Tongue (tissue), 2 donors: ENCODE data around the gene C10orf95. TPM values are rescaled to one million over a fixed set of nuclear protein-coding genes. Genes with fewer than 3 reads are reported as not detected.

Source experiments
- DNase-seq: peaks from one replicate; pipeline ENCODE4 v3.0.0-alpha.2; 2015
- total RNA-seq: library from RNA; depleted of rRNA; stranded (reverse); fragments of >200 nt; gene quantifications from one replicate; pipeline ENCODE4 v1.2.3, GENCODE V29; 2014

The C10orf95 gene
- total RNA-seq, 1 donor from 2014 or later: not detected

DNA sequence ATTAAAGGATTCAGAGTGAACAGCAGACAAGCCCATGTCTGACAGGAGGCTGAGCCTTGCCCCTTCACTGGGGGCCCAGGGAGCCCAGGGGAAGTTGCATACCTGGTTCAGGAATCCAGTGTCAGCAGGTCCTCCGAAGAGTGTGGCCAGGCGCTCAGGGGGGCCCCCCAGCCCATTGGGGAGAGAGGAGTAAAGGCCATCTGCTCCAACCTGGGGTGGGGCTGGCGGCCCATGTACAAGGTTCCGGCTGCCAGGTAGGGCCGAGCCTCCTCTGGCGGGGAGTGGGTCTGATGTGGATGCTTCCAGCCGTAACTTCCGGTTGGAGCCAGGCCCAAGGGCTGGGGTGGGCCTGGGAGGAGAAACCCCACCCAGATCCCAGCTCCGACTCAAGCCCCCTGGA lies 35.1 kb downstream of the C10orf95 start:
- no peak for DNase-seq

DNA sequence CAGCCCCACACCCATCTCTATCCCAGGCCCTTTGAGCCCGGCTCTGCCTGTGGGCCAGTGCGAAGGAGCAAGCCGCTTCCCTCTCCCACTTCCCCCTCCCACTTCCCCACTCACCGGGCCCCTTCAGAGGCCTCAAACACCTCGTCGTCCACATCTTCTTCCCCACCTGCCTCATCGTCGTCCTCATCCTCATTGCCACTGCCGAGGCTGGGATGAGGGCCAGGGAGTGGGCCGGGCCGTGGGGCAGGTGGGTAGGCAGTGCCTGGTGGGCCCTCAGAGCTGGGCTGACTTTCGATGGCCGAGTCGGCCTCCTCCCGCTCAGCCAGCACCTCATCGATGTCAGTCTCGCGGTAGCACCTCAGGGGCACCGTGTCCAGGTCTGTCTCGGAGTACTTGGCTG lies 36.6 kb downstream of the C10orf95 start:
- DNase-seq: no peak

DNA sequence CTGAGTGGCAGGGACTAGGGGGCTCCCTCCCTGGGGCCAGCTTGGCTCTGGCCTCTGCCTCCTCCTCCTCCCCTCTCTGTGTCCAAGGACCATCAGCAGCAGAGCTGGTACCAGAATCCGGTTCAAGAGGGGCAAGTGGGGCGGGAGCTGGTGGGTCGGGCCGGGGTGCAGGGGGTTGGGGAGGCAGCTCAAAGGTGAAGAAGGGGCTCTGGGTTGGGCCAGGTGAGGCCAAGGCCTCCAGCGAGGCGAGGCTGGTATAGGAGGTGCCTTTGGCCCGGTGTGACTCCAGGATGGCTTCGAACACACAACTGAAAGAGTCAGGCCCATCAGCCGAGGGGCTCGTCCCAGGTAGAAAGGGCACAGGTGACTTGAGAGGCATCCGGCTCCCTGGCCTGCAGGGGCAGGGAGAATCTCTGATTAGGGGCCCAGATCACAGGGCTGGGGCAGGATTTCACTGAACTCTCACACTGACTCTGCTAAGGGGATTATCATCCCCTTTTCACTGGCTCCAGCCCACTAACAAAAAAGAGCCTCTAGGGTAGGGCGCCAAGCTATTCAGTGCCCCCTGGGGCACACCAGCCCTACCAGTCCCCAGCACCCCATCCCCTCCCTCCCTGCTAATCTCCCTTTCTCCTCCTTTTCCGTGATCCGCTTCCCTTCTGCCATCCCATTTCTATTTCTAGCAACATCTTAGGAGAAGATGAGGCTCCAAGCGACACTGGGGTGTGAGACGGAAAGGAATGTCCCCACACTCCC lies 37.4 kb downstream of the C10orf95 start:
- no peak for DNase-seq

DNA sequence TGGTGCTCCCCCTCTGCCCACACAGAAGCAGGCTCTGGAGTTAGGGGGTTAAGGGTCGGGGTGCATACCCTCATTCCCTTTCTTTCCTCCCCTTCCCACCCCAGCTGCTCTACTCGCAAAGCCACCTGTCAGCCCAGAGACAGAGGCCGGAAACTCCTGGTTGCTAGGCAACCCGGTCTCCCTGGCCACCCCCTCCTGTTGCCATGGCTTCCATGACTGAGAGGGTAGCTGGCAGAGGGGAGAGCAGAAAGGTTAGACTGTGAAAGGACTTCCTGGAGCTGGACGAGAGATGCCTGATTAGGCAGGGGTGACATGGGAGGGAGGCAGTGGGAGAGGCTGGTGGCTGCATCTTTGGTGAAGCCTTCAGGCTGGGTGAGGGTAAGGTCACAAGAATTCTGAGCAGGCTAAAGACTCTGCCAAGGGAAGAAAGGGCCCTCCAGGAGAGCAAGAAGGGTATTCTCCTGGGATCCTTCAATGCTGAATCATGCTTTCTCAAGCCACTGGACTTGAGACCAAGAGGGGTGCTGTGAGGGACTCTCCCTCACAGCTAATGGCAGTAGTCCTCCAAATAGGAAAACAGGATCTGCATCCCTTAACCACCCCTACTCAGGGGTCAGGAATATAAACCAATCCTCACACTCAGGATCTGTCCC lies 38.2 kb downstream of the C10orf95 start:
- DNase-seq: no peak

DNA sequence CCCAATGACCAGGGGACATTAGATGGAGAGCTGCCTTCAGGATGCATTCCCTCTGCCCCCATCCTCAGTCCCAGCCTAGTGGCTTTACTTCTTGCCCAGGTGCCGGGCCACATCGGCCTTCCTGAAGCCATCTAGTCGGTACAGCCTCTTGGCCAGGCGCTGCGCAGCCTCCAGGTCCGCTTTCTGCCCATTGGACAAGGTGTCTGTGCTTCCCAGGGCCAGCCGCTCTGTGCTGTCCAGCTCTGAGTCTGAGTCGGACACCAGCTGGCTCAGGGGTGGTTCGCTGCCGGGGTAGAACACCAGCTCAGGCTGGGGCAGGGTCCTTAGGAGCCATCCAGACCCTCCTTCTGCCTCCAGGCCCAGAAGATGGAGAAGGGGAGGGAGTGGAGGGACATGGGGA lies 39.0 kb downstream of the C10orf95 start:
- DNase-seq: no peak

DNA sequence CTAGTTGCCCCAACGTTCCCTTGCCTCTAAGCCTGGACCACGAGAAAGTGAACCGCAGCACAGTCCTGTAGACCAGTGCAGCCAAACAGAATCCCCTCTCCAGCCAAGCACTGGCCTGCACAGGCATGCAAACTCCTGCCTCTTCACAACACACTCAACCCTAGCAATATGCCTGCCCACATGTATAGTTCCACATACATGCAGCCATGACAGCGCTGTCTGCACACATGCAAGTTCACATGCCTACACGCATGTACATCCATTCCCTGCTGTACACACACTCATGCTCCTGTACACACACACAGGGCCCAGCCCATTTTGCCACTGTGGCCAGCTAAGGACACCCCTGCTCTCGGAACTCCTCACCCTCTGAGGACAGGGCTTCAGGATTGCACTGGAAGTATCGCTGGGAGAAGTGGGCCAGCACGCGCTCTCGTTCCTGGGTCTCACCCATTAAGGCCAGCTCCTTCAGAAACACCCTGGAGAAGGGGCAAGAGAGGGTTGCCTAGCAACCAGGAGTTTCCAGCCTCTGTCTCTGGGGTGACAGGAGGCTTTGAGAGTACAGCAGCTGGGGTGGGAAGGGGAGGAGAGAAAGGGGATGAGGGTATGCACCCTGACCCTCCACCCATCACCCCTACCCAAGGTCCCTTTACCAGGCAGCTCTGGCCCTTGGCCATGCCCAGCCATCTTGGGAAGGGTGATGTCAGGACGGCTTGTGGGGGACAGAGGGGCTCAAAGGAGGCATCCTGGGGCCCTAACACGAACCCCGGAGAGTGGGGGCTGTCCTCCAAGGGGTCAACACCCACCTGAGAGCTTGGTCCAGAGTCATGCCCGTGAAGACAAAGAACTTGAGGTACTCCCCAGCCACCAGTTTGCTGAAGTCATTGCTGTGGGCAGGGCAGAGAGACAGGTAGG lies 39.7 kb downstream of the C10orf95 start:
- DNase-seq: no peak

DNA sequence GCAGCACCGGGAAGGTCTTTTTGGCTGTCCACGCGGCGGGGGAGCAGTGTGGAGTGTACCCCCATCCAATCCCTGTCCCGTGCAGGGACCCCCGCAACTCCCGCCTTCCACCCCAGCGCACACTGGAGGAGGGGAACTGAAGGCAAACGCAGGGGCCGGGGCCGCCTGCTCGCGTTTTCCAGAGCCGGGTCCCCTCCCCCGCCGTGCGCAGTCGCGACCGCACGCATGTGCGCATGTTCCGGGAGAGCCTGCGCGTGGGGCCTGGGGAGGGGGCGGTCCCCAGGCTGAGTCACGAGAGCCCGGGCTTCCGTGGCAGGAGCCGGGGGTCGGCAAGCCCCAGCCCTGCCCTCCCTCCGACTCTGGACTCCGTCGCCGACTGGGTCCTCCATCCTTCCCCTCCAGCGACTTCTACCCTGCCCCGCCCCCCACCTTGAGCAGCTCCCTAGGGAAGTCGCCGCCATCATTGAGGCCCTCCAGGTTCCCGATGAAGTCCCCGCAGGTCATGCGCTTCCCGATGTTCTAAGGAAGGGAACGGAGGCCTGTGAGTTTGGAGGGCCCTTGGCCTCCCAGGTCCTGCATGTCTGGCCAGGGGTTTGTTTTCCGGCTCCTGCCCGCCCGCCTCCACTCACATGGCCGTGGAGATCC lies 40.8 kb downstream of the C10orf95 start:
- DNase-seq: peak; percentile 74

DNA sequence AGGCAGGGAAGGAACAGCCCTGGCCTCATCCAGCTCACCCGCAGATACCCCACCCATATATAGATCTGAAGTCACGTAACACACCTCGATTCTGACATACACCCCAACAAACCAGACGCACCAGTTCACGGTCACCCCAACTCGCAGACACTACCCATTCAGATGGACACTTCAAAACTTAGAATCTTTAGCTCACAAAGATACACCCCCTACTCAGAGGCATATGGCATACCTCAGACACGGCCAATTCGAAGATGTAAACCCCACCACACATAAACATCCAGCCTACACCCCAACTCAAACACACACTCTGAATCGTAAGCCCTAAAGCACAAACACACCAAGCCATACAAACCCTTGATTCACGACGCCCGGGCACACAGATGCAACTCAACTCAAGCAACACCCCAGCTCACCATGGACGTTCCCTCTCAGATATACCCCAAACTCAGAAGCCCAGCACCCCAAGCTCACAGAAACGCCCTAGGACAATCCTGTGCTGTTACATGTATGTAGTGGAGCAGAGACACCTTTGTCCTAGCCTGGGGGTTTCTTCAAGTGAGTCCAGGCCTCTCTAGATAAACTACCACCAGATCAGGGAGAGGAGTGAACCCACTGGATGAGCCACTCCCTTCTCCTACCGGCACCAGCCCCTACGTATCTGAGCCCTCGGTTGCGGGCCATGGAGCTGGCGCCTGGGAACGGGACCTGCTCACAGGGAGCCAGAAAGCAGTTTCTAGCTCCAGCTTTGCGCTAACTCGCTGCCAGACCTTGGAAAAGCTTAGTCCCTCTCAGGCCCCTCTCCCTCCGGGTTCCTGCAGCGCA lies 41.5 kb downstream of the C10orf95 start:
- peak; percentile 46 for DNase-seq

DNA sequence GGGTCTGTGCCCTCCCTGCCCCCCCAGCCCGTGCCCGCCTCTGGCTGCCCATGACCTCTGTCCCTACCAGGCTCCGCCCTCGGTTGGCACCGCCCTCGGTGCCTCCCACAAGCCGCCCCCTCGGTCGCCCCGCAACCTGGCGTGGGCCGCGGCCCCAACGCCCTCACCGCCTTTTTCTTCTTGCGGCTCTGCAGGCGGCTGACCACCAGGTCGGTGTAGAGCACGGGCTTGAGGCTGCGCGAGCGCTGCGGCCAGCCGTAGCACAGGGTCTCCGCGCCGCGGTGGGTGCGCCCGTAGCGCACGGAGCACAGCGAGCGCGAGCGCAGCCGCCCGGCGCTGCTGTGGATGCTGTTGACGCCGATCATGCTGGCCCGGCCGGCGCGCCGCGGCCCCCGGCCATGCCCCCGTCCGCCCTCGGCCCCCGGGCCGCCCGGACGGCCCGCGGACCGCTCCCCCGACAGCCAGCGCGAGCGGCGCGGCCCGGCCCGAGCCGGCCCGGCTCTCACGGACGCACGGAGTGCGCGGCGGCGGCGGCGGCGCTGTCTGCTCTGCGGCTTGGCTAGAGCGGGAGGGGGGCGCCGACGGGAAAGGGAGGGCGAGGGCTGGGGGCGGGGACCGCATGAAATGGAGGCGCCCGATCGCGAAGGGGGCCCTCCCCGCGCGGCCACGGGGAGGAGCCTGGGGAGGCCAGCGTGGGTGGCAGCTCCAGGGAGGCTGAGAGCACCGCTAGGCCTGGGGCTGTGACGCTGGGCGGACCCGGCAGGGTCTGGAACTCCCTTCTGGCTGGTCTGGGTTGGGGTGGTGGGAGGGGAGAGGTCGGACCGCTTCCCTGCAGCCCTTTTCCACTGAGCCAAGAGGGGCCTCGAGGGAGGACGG lies 42.4 kb downstream of the C10orf95 start:
- DNase-seq: peak; percentile 81

DNA sequence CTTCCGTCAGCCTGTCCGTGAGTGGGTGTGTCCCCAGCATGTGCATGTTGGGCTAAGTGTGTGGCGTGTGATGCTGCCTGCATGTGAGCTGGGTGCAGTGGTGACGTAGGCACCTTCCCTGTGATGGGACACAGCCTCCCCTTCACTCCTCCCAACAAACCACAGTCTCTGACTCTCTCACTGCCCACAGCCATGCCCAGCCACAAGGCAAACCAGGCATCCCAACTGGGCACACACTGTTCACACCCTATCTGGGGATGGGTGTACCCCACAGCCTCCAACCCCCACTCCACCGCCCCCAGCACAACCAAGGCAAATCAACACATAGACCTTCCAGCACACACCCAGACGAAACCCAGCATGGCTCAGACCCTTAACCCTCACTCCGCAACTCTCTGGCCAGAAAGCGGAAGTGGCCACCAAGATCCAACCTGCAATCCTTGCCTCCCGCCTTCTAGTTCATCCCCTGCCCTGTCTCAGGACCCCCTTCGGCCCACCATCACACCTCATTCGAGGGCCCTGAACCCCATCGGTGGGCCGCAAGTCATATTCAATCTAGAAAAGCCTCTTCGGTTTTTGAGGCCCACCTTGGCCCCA lies 43.1 kb downstream of the C10orf95 start:
- no peak for DNase-seq

DNA sequence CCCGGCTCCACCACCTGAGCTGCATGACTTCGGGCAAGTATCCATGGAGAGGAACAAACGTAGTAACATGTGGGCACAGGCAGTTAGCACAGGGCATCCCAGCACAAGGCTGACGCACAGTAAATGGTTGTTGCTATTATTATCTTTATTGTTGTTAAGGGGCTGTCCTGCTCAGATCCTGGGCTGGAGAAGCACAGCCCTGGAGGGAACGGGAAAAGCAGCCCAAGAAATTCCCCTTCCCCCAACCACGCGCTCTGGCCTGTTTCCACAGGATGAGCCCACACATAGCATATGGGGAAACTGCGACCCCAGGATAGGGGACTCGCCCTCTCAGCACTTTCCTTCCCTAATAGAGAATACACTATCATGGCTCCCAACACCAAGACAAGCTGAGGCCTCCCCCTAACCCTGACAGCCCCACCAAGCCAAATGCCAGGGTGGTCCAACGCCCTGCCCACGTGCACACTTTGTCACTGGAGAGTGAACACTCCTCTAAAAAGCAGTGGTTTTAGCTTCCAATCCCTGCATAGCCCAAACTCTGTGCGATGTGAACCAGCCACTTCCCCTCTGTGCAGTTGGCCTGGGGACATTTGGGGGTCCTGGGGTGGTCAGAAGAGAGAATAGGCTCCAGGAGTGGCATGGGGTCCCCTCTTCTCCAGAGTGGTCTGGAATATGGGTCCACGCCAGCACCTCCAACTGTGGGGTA lies 43.8 kb downstream of the C10orf95 start:
- DNase-seq: no peak

DNA sequence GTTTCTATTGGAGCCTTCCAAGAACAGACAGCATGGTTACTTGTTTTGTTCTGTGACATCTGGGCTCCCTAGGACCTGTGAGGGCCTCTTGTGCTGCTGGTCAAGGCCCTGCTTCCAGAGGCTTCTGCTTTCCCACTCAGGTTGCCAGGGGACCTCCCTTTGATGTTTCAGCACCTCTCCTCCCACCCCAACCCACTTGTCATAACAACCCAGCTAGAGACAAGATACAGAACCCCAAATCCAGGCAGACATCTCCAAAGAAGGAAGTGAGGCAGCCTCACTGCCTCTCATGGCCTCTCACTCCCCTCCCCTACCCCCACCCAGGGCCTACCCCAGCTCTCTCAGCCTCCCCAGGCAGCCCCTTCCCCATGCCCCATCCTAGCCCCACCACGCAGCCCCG lies 44.5 kb downstream of the C10orf95 start:
- no peak for DNase-seq

DNA sequence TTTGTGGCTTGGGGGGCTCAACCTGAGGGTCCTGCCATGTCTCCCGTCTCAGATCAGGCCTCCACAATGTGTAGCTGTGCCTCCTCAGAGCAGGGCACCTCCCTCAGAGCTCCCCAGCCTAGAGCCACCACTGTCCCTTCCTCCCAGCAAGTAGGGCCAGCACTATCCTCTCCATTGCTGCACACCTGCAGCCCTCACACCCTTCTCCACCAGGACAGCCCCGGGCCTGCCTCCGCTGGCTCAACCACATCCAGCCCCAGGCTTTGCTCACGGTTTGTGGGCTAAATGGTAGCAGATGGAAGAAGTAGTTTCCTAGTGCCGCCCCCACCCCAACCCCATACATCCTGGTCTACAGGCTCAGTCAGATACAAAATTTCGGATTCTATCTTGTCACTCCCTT lies 45.7 kb downstream of the C10orf95 start:
- DNase-seq: no peak

DNA sequence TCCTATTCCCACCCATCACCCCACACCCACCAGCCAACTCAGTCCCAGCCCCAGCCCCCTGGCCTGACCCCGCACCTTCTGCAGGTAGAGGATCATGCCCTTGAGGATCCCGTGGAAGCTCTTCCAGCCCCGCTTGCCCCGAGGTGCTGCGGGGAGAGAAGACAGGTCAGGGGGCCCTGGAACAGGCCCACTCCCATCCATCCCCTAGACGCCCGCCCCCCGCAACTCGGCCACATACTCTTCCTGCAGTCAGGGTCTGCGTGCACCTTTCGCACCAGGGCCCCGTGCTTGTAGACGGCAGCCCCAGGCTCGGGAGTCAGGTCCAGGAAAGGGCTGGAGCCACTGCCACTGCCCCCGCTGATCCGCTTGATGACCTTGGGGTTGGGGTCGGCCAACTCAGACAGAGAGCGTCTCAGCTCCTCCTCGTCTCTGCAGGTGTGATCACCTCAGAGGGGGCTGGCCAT lies 46.2 kb downstream of the C10orf95 start:
- no peak for DNase-seq

DNA sequence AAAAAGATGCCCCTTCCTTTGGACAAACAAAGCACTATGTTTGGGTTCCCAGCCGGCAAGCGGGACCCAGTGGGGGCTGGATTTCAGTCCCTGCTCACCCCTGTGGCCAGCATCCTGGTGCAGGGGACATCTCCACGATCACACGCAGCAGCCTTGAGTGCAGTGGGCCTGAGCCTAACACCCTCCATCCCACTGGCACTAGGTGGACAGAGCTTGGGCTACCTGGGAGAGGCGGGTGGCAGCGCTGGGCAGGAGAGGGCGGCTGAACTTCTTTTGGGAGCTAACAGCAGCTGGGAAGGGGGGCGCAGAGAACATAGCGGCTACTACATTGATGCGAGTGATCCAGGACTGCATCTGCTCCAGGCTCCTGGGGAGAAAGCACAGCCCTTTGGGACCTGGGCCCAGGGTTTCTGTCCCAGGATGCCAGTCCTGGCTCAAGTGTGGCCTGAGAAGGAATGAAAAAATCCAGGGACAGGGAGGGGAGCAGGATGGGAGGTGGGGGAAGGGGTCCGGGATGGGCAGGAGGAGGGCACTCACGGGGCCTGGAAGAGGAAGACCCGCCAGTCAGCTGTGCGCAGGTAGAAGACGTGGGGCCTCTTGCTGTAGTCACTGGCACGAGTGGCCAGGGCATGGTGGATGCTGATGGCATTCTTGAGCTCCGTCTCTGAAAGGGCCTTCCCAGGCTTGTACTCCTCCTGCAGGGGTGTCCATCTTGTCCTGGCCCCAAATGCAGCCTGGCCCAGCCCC lies 46.8 kb downstream of the C10orf95 start:
- no peak for DNase-seq

DNA sequence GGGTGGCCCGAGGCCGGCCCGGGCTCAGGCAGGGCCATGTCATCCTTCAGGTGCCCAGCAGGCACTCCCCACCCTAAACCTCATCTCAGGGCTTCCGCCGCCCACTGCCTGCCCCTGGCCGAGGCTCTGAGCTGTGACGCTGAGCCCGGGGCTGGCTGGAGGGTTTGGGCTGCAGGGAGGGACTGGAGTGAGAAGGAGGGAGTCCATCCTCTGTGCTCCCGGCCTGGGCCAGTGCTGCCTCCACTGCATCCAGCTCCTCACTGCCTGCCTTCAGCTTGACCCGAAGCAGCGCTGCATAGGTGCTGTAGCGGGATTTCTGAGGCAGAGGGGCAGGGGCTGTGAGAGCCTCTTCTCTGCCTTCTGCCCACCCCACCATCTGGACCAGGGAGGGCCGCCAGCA lies 48.2 kb downstream of the C10orf95 start:
- no peak for DNase-seq

DNA sequence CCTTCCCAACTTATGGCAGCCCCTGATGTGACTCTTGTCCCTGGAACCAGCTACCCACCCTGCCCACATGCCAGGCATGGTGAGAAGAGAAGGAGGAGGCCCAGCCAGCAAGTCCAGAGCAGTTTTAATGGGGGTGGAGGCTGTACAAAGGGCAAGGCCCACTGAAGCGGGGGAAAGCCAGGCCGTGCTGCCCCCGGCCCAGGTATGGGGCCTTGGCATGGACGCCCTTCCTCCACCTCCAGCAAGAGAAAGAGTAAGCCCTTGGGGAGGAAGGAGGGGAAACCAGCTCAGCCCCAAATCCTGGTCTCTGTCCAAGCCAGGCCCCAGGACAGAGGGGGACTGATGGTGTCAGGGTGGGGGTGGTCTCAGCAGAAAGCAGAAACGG lies 48.8 kb downstream of the C10orf95 start:
- no peak for DNase-seq

DNA sequence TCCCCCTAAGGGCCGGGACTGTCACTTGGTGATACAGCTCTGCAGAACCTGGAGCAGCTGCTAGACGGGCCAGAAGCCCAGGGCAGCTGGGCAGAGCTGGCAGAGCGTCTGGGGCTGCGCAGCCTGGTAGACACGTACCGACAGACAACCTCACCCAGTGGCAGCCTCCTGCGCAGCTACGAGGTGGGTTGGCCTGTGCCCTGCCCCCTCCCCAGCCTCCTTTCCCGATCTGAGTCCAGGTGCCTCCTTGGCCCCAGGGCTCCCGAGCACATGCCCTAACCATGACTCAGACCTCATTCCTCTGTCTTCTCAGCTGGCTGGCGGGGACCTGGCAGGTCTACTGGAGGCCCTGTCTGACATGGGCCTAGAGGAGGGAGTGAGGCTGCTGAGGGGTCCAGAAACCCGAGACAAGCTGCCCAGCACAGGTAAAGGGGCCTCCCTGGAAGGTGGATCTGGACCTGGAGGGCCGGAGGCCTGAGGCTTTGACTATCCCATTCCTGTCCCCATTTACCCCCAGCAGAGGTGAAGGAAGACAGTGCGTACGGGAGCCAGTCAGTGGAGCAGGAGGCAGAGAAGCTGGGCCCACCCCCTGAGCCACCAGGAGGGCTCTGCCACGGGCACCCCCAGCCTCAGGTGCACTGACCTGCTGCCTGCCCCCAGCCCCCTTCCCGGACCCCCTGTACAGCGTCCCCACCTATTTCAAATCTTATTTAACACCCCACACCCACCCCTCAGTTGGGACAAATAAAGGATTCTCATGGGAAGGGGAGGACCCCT lies 49.4 kb downstream of the C10orf95 start:
- no peak for DNase-seq
